Stomach smooth muscle (tissue), 2 donors: Measurements from ENCODE around the gene MAP4K1.
"Not testable (repeated sequence)": the region's sequence is repeated elsewhere in the genome, so short reads cannot be mapped to it uniquely, and the experiment has no call there.

ENCODE experiments used
- H3K27ac ChIP-seq: one replicate; pipeline ENCODE4 v1.7.0; 2013; ENCODE audit warnings: mild to moderate bottlenecking, low read length, inconsistent platforms
- H3K27me3 ChIP-seq, 2 donors: one replicate each; pipeline ENCODE4 v1.7.0; 2013; ENCODE audit warnings: low read length in 2 of 2; ENCODE audit not compliant: insufficient read depth in 2 of 2, control insufficient read depth in 1 of 2
- H3K36me3 ChIP-seq, 2 donors: one replicate each; pipeline ENCODE4 v1.7.0; 2013; ENCODE audit warnings: low read length in 2 of 2; ENCODE audit not compliant: control insufficient read depth in 2 of 2, insufficient read depth in 2 of 2
- H3K4me1 ChIP-seq: one replicate; pipeline ENCODE4 v1.7.0; 2013; ENCODE audit warnings: low read length; ENCODE audit not compliant: control insufficient read depth, insufficient read depth
- H3K4me3 ChIP-seq, 2 donors: one replicate each; pipeline ENCODE4 v1.7.0; 2013; ENCODE audit warnings: low read length in 2 of 2
- H3K9ac ChIP-seq, 2 donors: one replicate each; pipeline ENCODE4 v1.7.0; 2013; ENCODE audit warnings: low read length in 2 of 2, mild to moderate bottlenecking in 1 of 2
- H3K9me3 ChIP-seq, 2 donors: one replicate each; pipeline ENCODE4 v1.7.0; 2013; ENCODE audit warnings: low read length in 2 of 2; ENCODE audit not compliant: control insufficient read depth in 2 of 2
- donor health status: healthy.
- donor health status: Pancreatic carcinoma.

The MAP4K1 gene

GRCh38 chr19:38635483-38636399 is 18.0 kb upstream of the MAP4K1 start:
- Histone ChIP-seq H3K9me3 (no peaks in the 10 kb centered on the region), H3K4me3 (no peak overlapping the region), H3K27ac (no peak overlapping the region), H3K27me3 (no peaks in the 10 kb centered on the region), H3K4me1 (peaks cover 3% of the 10 kb centered on the region), H3K36me3 (peaks cover 22 to 38% of the 10 kb centered on the region in 2 donors), H3K9ac (no peak overlapping the region)

DNA sequence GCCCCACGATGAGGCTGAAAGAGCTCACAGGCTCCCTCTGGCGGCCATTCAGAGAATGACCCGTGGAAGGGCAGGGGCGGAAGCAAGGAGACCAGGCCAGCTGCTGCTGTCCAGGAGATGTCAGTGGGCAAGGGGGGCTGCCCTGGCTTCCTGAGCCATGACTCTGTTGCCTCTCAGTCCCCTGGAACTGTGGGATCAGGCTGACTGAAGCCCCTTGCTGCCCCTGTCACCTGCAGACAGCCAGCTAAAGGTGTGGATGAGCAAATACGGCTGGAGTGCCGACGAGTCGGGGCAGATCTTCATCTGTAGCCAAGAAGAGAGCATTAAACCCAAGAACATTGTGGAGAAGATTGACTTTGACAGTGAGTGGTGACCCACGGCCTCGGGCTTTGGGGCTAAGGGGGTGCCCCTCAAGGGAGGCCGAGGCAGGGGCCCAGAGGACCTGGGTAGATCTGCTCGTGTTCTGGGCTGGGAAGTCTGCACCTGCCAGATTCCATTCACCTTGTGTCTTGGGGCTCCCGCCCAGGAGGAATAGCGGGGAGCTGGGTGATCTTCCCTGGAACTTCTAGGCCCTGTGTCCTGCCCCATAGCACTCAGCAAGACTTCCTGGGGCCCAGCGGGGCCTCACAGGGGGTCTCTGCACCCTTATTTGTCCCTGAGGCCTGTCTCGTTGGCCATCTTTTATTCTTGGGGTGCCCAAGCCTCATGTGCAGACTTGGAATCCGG is 17.2 kb upstream of the MAP4K1 start:
- Histone ChIP-seq H3K36me3 (peaks cover 23 to 39% of the 10 kb centered on the region in 2 donors), H3K4me1 (peaks cover 3% of the 10 kb centered on the region), H3K27me3 (no peaks in the 10 kb centered on the region), H3K27ac (no peak overlapping the region), H3K9me3 (no peaks in the 10 kb centered on the region), H3K9ac (no peak overlapping the region), H3K4me3 (no peak overlapping the region)

DNA sequence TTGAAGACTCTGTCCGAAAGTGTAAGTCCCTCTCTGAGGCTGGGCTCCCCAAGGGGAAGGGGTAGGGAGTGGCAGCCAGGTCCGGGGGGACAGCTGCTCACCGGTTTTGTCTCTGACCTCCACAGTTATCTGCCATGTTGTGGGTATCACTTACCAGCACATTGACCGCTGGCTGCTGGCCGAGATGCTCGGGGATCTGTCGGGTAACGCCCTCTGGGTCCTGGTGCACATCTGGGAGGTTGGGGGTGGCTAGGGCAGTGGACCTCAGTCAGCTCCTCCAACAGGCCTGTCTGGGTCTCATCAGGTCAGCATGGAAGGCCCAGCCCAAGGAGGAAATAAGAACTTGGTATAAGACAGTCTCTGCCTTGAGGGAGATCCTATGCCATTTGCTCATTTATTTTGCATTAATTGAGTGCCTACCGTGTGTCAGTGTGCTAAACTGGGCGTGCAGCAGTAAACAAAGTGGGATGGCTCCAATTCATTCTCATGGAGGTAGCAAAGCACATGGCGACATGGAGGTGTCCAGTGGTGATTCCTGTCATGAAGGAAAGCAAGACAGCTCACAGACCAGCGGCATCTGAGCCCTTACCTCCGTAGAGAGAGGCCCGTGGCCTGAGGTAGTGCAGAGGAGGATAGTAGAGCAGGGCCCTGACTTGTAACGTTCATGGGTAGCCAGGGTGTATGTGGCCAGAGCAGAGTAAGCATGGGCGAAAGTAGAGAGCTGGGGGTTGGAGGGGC is 14.9 kb upstream of the MAP4K1 start:
- Histone ChIP-seq H3K36me3 (peaks cover 32 to 46% of the 10 kb centered on the region in 2 donors), H3K9ac (no peak overlapping the region), H3K9me3 (no peaks in the 10 kb centered on the region), H3K4me1 (peaks cover 3% of the 10 kb centered on the region), H3K27ac (no peak overlapping the region), H3K27me3 (no peaks in the 10 kb centered on the region), H3K4me3 (no peak overlapping the region)

DNA sequence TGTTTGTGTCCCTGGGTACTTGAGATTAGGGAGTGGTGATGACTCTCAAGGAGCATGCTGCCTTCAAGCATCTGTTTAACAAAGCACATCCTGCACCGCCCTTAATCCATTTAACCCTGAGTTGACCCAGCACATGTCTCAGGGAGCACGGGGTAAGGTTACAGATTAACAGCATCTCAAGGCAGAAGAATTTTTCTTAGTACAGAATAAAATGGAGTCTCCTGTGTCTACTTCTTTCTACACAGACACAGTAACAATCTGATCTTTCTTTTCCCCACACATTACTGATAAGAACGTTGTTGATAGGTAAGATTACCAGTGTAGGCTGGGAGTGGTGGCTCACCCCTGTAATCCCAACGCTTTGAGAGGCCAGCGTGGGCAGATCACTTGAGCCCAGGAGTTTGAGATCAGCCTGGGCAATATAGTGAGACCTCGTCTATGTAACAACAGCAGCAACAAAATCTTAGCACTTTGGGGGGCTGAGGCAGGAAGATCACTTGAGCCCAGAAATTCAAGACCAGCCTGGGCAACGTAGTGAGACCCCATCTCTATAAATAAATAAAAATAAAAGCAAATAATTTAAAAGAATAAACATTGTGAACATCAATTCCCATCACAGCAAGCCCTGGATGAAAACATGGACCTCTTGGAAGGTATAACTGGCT is 14.2 kb upstream of the MAP4K1 start:
- not testable (repeated sequence) for H3K4me3 ChIP-seq, H3K9me3 ChIP-seq, H3K27ac ChIP-seq, H3K4me1 ChIP-seq, H3K27me3 ChIP-seq, H3K9ac ChIP-seq
- peaks cover 38 to 47% of the 10 kb centered on the region in 2 donors for H3K36me3 ChIP-seq

- peaks cover 39 to 46% of the 10 kb centered on the region in 2 donors for H3K36me3 ChIP-seq
- H3K4me3 ChIP-seq, H3K27me3 ChIP-seq, H3K27ac ChIP-seq, H3K4me1 ChIP-seq, H3K9ac ChIP-seq, H3K9me3 ChIP-seq: not testable (repeated sequence)
Observed at GRCh38 chr19:38631301-38631700, 13.5 kb upstream of the MAP4K1 start.

DNA sequence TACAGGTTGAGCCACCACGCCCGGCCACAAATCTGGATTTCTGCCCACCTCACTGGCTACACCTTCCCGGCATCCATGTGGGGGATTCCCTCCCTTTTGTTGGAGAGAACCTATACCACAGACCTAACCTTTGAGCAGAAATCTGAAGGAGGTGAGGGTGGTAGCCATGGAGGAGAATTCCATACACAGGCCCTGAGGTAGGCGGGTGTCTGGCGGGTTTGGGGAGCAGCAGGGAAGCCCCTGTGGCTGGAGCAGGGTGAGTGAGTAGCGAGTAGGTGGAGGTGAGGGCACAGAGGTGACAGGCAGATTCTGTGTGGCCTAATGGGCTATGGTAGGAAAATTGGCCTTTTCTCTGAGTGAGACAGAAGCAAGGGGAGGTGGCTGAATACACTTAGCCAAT is 11.8 kb upstream of the MAP4K1 start:
- H3K27ac ChIP-seq, result no peak overlapping the region
- no peaks in the 10 kb centered on the region for H3K27me3 ChIP-seq
- H3K36me3 ChIP-seq, result peaks cover 35 to 41% of the 10 kb centered on the region in 2 donors
- H3K9ac ChIP-seq, result no peak overlapping the region
- H3K4me3 ChIP-seq, result no peak overlapping the region
- peaks cover under 1% of the 10 kb centered on the region for H3K4me1 ChIP-seq
- no peaks in the 10 kb centered on the region for H3K9me3 ChIP-seq

DNA sequence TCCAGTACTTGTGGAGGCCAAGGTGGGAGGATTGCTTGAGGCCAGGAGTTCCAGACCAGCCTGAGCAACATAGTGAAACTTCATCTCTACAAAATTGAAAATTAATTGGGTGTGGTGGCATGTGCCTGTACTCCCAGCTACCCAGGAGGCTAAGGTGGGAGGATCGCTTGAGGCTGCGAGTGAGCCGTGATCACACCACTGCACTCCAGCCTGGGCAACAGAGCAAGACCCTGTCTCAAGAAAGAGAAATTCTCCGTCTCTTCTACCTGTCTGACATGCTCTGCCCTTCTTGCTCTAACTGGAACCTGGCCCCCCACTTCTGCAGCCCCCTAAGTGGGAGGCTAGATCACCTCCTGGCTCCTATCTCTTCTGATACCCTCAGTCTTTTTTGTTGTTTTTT is 8.6 kb upstream of the MAP4K1 start:
- H3K9me3 ChIP-seq, result no peaks in the 10 kb centered on the region
- peaks cover 44 to 54% of the 10 kb centered on the region in 2 donors for H3K36me3 ChIP-seq
- no peaks in the 10 kb centered on the region for H3K4me1 ChIP-seq
- no peak overlapping the region for H3K27ac ChIP-seq
- no peak overlapping the region for H3K9ac ChIP-seq
- no peaks in the 10 kb centered on the region for H3K27me3 ChIP-seq
- no peak overlapping the region for H3K4me3 ChIP-seq

DNA sequence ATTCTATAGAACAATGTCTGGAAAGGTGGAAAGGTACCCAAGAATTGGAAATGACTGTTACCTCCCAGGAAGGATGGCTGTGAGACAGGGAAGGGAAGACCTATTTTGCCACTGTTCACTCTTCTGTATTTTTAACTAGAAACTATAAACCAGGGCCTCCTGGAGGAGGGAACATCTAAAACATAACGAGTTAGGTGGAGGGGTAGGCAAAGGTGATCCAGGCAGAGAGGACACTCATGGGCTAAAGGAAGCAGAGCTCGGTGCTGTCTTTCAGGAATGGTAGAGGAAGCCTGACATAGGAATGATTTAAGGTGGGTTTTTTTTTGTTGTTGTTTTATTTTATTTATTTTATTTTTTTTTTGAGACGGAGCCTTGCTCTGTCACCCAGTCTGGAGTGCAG is 7.1 kb upstream of the MAP4K1 start:
- Histone ChIP-seq H3K36me3 (peaks cover 47 to 60% of the 10 kb centered on the region in 2 donors), H3K27me3 (no peaks in the 10 kb centered on the region), H3K27ac (no peak overlapping the region)

GRCh38 chr19:38619361-38620174 is 1.8 kb upstream of the MAP4K1 start:
- Histone ChIP-seq H3K27me3 (no peaks in the 10 kb centered on the region), H3K4me3 (peak overlapping the region; percentile 91 to 100), H3K9ac (peak overlapping the region; percentile 96 to 99), H3K9me3 (no peaks in the 10 kb centered on the region), H3K4me1 (peaks cover 24% of the 10 kb centered on the region), H3K36me3 (peaks cover 22 to 32% of the 10 kb centered on the region in 2 donors), H3K27ac (peak overlapping the region; percentile 86)

More for the DNA sequence above, 7.1 kb upstream of the MAP4K1 start:
- Histone ChIP-seq H3K4me1 (peaks cover 6% of the 10 kb centered on the region), H3K9me3 (no peaks in the 10 kb centered on the region), H3K4me3 (no peak overlapping the region), H3K9ac (no peak overlapping the region)
